ENCODE measurements around the gene KRTAP10-6. TPM values are rescaled to one million over a fixed set of nuclear protein-coding genes. Genes with fewer than 3 reads are reported as not detected.

KRTAP10-6 gene
- total and polyA plus RNA-seq, 2 donors (not counting 1 experiment from before 2014, with no cell fraction given): not detected

DNA sequence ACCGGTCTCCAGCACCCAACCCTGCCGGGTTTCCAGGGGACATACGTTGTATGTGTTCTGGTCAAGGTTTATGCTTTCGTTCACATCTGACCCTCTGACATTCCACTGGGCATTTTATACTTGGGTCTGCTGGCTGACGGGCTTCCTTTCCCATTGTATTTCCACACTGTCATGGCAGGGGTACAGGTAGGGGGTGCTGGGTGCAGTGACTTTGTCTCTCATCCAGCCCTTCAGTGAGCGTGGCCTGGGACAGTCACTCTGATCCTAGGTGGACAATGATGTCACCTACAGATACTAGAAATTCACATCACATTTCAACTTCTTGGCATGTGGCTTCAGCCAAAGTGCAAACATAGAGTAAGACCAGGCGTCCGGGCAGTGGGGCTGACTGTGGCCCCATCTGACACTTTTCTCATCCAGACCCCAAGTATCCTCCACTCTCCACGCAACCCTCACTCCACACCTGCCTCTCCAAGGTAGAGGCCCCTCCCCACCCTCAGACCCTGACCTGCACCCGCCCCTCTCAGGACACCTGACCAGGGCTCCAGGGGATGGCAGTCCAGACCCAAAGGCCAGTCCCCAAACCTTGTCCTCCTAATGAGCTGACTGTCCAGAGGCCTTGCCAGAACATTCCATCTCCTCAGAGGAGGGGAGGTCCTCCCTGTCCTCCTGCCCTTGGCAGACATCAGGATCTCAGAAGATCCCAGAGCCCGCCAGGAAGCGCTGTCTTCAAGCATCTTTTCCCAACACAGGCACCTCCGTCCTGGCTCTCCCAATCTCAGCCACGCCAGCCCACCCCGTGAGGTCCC is 44.1 kb upstream of the KRTAP10-6 start:
- H3K27me3 Mint-ChIP-seq: peaks cover 29% of the 10 kb centered on the region
- ChIA-PET POLR2A (no interaction called here), CTCF (no interaction called here)
- H3K27ac ChIP-seq (ENCODE audit: low read length in 2 of 2): no peak overlapping the region
- no peaks in the 10 kb centered on the region for H3K4me1 ChIP-seq (ENCODE audit: control insufficient read depth in 2 of 2, insufficient read depth in 2 of 2, low read length in 2 of 2)
- H3K4me3 ChIP-seq (ENCODE audit: control extremely low read depth in 1 of 5, extremely low read depth in 1 of 5, insufficient read depth in 1 of 5, low read depth in 2 of 5, low read length in 4 of 5): no peak overlapping the region
- H3K9ac ChIP-seq (ENCODE audit: low read length): no peak overlapping the region
- ATAC-seq (ENCODE audit: low read depth): no peak
- no peak overlapping the region for H3K4me3 Mint-ChIP-seq
- H3K9me3 ChIP-seq (ENCODE audit: control extremely low read depth in 1 of 3, control insufficient read depth in 2 of 3, insufficient read depth in 1 of 3, low read length in 2 of 3): peaks cover 0 to 29% (median 18%) of the 10 kb centered on the region in 3 donors
- WGBS (ENCODE audit: insufficient coverage): 91% methylated on average over 10 of the region's 15 CpGs
- no peaks in the 10 kb centered on the region for H4K20me1 ChIP-seq (ENCODE audit: control insufficient read depth, insufficient read depth, low read length, poor library complexity, severe bottlenecking)
- H2AFZ ChIP-seq (ENCODE audit: insufficient read depth, low read depth, low read length, poor library complexity, severe bottlenecking): no peak overlapping the region
- intact Hi-C loops (cut with micrococcal nuclease): no loop called here
- H3K4me1 Mint-ChIP-seq: no peaks in the 10 kb centered on the region
- H3K9me3 Mint-ChIP-seq (ENCODE audit: insufficient read depth): peaks cover 12% of the 10 kb centered on the region
- TF ChIP-seq EZH2 (IDR thresholded peaks at IDR 0.05; ENCODE audit: borderline replicate concordance, insufficient read depth, low read depth, low read length, poor library complexity, severe bottlenecking): no peak
- TF ChIP-seq, protein P1, sequence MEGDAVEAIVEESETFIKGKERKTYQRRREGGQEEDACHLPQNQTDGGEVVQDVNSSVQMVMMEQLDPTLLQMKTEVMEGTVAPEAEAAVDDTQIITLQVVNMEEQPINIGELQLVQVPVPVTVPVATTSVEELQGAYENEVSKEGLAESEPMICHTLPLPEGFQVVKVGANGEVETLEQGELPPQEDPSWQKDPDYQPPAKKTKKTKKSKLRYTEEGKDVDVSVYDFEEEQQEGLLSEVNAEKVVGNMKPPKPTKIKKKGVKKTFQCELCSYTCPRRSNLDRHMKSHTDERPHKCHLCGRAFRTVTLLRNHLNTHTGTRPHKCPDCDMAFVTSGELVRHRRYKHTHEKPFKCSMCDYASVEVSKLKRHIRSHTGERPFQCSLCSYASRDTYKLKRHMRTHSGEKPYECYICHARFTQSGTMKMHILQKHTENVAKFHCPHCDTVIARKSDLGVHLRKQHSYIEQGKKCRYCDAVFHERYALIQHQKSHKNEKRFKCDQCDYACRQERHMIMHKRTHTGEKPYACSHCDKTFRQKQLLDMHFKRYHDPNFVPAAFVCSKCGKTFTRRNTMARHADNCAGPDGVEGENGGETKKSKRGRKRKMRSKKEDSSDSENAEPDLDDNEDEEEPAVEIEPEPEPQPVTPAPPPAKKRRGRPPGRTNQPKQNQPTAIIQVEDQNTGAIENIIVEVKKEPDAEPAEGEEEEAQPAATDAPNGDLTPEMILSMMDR (IDR thresholded peaks at IDR 0.05): no peak
- H3K27me3 ChIP-seq (replicated peaks in 1 of 4; ENCODE audit: control extremely low read depth in 1 of 4, control insufficient read depth in 3 of 4, insufficient read depth in 4 of 4, low read length in 3 of 4): peaks cover 0 to 18% (median 0%) of the 10 kb centered on the region in 4 experiments
- H3K79me2 ChIP-seq (ENCODE audit: control insufficient read depth, insufficient read depth, low read length): no peaks in the 10 kb centered on the region
- no peak for DNase-seq
- H3K27ac Mint-ChIP-seq: no peak overlapping the region
- H3K4me2 ChIP-seq (replicated peaks; ENCODE audit: low read depth, low read length, poor library complexity, severe bottlenecking): no peak overlapping the region
- no peaks in the 10 kb centered on the region for H3K36me3 ChIP-seq (replicated peaks in 1 of 2; ENCODE audit: control extremely low read depth in 1 of 2, control insufficient read depth in 1 of 2, extremely low read depth in 1 of 2, insufficient read depth in 2 of 2, low read length in 1 of 2)

DNA sequence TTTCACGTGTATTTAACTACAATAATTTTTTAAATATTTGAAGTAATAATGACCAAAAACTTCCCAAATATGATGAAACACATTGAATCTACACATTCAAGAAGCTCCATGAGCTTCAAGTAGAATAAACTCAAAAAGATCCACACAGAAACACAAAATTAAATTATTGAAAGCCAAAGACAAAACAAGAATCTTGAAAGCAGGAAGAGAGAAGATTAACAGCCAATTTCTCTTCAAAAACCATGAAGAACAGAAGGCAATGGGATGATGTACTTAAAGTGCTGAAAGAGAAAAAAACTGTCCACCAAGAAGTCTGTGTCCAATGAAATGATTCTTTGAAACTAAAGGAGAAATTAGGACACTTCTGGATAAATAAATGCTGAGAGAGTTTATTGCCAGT is 39.8 kb upstream of the KRTAP10-6 start:
- H3K36me3 ChIP-seq (replicated peaks in 1 of 2; ENCODE audit: control extremely low read depth in 1 of 2, control insufficient read depth in 1 of 2, extremely low read depth in 1 of 2, insufficient read depth in 2 of 2, low read length in 1 of 2): no peaks in the 10 kb centered on the region
- no peaks in the 10 kb centered on the region for H3K79me2 ChIP-seq (ENCODE audit: control insufficient read depth, insufficient read depth, low read length)
- H3K9ac ChIP-seq (ENCODE audit: low read length): no peak overlapping the region
- no peak overlapping the region for H3K4me3 Mint-ChIP-seq
- H3K27ac ChIP-seq (ENCODE audit: low read length in 2 of 2): no peak overlapping the region
- H4K20me1 ChIP-seq (ENCODE audit: control insufficient read depth, insufficient read depth, low read length, poor library complexity, severe bottlenecking): no peaks in the 10 kb centered on the region
- H3K4me1 Mint-ChIP-seq: peaks cover 4% of the 10 kb centered on the region
- TF ChIP-seq, protein P1 (IDR thresholded peaks at IDR 0.05): no peak
- TF ChIP-seq EZH2 (IDR thresholded peaks at IDR 0.05; ENCODE audit: borderline replicate concordance, insufficient read depth, low read depth, low read length, poor library complexity, severe bottlenecking): no peak
- peaks cover 19% of the 10 kb centered on the region for H3K9me3 Mint-ChIP-seq (ENCODE audit: insufficient read depth)
- no peak overlapping the region for H3K27ac Mint-ChIP-seq
- no peak overlapping the region for H2AFZ ChIP-seq (ENCODE audit: insufficient read depth, low read depth, low read length, poor library complexity, severe bottlenecking)
- peaks cover 21% of the 10 kb centered on the region for H3K27me3 Mint-ChIP-seq
- H3K4me3 ChIP-seq (ENCODE audit: control extremely low read depth in 1 of 5, extremely low read depth in 1 of 5, insufficient read depth in 1 of 5, low read depth in 2 of 5, low read length in 4 of 5): no peak overlapping the region
- no peak overlapping the region for H3K4me2 ChIP-seq (replicated peaks; ENCODE audit: low read depth, low read length, poor library complexity, severe bottlenecking)
- H3K9me3 ChIP-seq (ENCODE audit: control extremely low read depth in 1 of 3, control insufficient read depth in 2 of 3, insufficient read depth in 1 of 3, low read length in 2 of 3): peaks cover 0 to 38% (median 22%) of the 10 kb centered on the region in 3 donors
- POLR2A ChIA-PET: no interaction called here
- intact Hi-C loops (cut with micrococcal nuclease): no loop called here
- WGBS (ENCODE audit: insufficient coverage): no CpG with 5 or more reads among the region's 1 CpG
- no peak for DNase-seq
- H3K27me3 ChIP-seq (replicated peaks in 1 of 4; ENCODE audit: control extremely low read depth in 1 of 4, control insufficient read depth in 3 of 4, insufficient read depth in 4 of 4, low read length in 3 of 4): peaks cover 0 to 7% (median 0%) of the 10 kb centered on the region in 4 experiments
- peaks cover 2 to 3% of the 10 kb centered on the region in 2 donors for H3K4me1 ChIP-seq (ENCODE audit: control insufficient read depth in 2 of 2, insufficient read depth in 2 of 2, low read length in 2 of 2)
- no peak for ATAC-seq (ENCODE audit: low read depth)
- CTCF ChIA-PET: no interaction called here

Data from B cell (primary cell).